ENCODE measurements around the gene TP73.

Gene TP73

DNA sequence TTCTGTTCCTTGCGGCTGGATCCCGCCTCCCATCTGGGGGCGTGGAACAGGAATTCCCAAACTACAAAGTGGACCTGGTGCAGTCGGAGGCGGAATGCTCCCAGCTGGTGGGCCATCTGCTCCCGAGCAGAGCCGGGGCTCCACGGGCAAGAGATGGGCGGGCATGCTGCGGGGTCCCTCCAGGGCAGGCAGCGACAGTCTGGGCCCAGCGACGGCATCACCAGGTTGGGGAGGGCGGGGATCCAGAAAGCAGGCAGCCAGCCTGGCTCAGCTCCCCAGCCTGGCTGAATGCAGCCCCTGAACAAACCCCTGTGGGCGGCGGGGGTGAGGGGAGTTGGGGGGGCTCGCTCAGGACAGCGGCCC, 44.6 kb upstream of the TP73 start:
- TF ChIP-seq EZH2phosphoT487 (IDR thresholded peaks at IDR 0.05; ENCODE audit: borderline replicate concordance, low read length): no peak
- TF ChIP-seq, protein P1, sequence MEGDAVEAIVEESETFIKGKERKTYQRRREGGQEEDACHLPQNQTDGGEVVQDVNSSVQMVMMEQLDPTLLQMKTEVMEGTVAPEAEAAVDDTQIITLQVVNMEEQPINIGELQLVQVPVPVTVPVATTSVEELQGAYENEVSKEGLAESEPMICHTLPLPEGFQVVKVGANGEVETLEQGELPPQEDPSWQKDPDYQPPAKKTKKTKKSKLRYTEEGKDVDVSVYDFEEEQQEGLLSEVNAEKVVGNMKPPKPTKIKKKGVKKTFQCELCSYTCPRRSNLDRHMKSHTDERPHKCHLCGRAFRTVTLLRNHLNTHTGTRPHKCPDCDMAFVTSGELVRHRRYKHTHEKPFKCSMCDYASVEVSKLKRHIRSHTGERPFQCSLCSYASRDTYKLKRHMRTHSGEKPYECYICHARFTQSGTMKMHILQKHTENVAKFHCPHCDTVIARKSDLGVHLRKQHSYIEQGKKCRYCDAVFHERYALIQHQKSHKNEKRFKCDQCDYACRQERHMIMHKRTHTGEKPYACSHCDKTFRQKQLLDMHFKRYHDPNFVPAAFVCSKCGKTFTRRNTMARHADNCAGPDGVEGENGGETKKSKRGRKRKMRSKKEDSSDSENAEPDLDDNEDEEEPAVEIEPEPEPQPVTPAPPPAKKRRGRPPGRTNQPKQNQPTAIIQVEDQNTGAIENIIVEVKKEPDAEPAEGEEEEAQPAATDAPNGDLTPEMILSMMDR (IDR thresholded peaks at IDR 0.05; ENCODE audit: low read depth, low read length, poor library complexity, severe bottlenecking): no peak
- Histone ChIP-seq H3K27ac (ENCODE audit: low read depth, low read length) (no peak overlapping the region), H3K79me2 (ENCODE audit: control insufficient read depth, low read length) (no peaks in the 10 kb centered on the region), H3K9me2 (replicated peaks; ENCODE audit: control insufficient read depth, low read length) (no peaks in the 10 kb centered on the region), H3K27me3 (ENCODE audit: control insufficient read depth, low read length) (peaks cover 30% of the 10 kb centered on the region), H3K36me3 (ENCODE audit: control insufficient read depth, low read length) (no peaks in the 10 kb centered on the region), H3K4me2 (ENCODE audit: low read length) (no peak overlapping the region), H3K4me1 (ENCODE audit: control insufficient read depth, low read length) (peaks cover 13% of the 10 kb centered on the region), H4K20me1 (ENCODE audit: control insufficient read depth, insufficient read depth, low read depth, low read length) (no peaks in the 10 kb centered on the region), H3K4me3 (ENCODE audit: low read length) (no peak overlapping the region), H3K9me3 (ENCODE audit: control insufficient read depth, insufficient read depth, low read length) (no peaks in the 10 kb centered on the region), H3F3A (ENCODE audit: control insufficient read depth, insufficient read depth) (no peaks in the 10 kb centered on the region)

DNA sequence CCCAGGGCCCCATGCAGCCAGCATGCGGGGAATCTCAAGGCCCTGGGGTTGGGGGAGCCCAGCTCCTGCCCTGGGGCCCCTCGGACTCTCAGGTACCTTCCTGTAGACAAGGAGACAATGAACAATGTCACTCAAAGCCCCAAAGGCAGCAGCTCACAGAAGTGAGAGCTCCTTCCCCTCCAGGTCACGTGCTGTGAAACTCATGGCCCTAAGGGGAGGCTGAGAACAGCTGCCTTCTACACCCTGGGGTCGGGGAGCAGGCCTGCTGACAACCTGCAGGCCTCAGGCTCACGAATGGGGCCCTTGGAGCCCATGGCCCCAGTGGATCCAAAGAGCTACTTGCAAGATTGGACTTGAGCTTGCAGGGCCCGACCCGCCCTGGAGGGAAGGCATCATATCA, 44.2 kb upstream of the TP73 start:
- Histone ChIP-seq H3K4me2 (ENCODE audit: low read length) (no peak overlapping the region), H3K9me2 (replicated peaks; ENCODE audit: control insufficient read depth, low read length) (no peaks in the 10 kb centered on the region), H3K27ac (ENCODE audit: low read depth, low read length) (no peak overlapping the region), H3K9me3 (ENCODE audit: control insufficient read depth, insufficient read depth, low read length) (no peaks in the 10 kb centered on the region), H3F3A (ENCODE audit: control insufficient read depth, insufficient read depth) (no peaks in the 10 kb centered on the region), H3K4me1 (ENCODE audit: control insufficient read depth, low read length) (peaks cover 13% of the 10 kb centered on the region), H4K20me1 (ENCODE audit: control insufficient read depth, insufficient read depth, low read depth, low read length) (no peaks in the 10 kb centered on the region), H3K79me2 (ENCODE audit: control insufficient read depth, low read length) (no peaks in the 10 kb centered on the region), H3K36me3 (ENCODE audit: control insufficient read depth, low read length) (no peaks in the 10 kb centered on the region), H3K27me3 (ENCODE audit: control insufficient read depth, low read length) (peaks cover 35% of the 10 kb centered on the region), H3K4me3 (ENCODE audit: low read length) (no peak overlapping the region)
- no peak for TF ChIP-seq EZH2phosphoT487 (IDR thresholded peaks at IDR 0.05; ENCODE audit: borderline replicate concordance, low read length)
- TF ChIP-seq, protein P1 (IDR thresholded peaks at IDR 0.05; ENCODE audit: low read depth, low read length, poor library complexity, severe bottlenecking): no peak

DNA sequence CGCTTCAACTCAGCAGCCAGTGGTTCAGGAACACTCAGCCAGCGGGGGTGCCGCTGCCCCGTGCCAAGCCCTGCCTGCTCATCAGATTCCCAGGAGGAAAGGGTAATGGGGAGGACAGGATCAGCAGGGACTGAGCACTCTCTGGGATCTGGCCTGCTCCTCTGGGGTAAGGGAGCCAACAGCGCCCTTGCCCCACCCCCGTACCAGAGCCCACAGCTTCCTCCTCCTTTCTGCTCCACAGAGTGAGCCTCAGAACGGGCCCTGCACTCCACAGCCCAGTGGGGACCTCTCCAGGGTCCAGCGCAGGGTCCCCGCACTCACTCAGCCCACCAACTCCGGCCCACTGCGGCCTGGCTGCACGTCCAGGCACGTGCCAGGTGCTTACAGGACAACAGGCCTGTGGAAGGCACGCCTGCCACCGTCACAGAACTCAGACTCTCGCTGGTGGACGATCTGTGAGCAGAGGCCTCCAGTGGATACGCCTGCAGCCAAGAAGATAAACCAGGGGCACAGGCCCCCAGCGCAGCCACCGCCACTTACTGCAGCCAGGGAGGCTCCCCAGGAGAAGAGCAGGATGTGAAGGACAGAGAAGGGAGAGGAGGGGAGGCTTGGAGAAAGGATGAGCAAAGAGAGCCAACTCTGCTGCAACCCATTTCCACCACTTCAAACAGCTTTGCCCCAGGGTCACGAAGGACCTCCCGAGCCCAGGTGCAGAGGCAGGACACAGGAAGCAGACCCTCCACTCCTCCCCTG, 43.1 kb upstream of the TP73 start:
- no peak overlapping the region for H3K4me2 ChIP-seq (ENCODE audit: low read length)
- H3K27me3 ChIP-seq (ENCODE audit: control insufficient read depth, low read length): peaks cover 44% of the 10 kb centered on the region
- H3K9me3 ChIP-seq (ENCODE audit: control insufficient read depth, insufficient read depth, low read length): no peaks in the 10 kb centered on the region
- no peak overlapping the region for H3K4me3 ChIP-seq (ENCODE audit: low read length)
- no peaks in the 10 kb centered on the region for H3F3A ChIP-seq (ENCODE audit: control insufficient read depth, insufficient read depth)
- no peaks in the 10 kb centered on the region for H3K9me2 ChIP-seq (replicated peaks; ENCODE audit: control insufficient read depth, low read length)
- no peaks in the 10 kb centered on the region for H4K20me1 ChIP-seq (ENCODE audit: control insufficient read depth, insufficient read depth, low read depth, low read length)
- H3K27ac ChIP-seq (ENCODE audit: low read depth, low read length): no peak overlapping the region
- H3K79me2 ChIP-seq (ENCODE audit: control insufficient read depth, low read length): no peaks in the 10 kb centered on the region
- no peaks in the 10 kb centered on the region for H3K36me3 ChIP-seq (ENCODE audit: control insufficient read depth, low read length)
- TF ChIP-seq, protein P1 (IDR thresholded peaks at IDR 0.05; ENCODE audit: low read depth, low read length, poor library complexity, severe bottlenecking): no peak
- TF ChIP-seq EZH2phosphoT487 (IDR thresholded peaks at IDR 0.05; ENCODE audit: borderline replicate concordance, low read length): no peak
- peaks cover 13% of the 10 kb centered on the region for H3K4me1 ChIP-seq (ENCODE audit: control insufficient read depth, low read length)

Data from DOHH2 (cell line).